GM12891 (cell line): Measurements from ENCODE around the gene ACYP1.

ENCODE experiments used
- POLR2A ChIP-seq: IDR thresholded peaks from 2 replicates; pipeline ENCODE4 v1.6.1; 2011; ENCODE audit warnings: low read depth, low read length, control low read depth
- POLR2AphosphoS5 ChIP-seq: IDR thresholded peaks from 2 replicates; pipeline ENCODE4 v1.6.1; 2011; ENCODE audit warnings: low read depth, low read length, control low read depth
- POU2F2 ChIP-seq: IDR thresholded peaks from 2 replicates; pipeline ENCODE4 v1.6.1; 2011; ENCODE audit warnings: low read depth, mild to moderate bottlenecking, control low read depth, low read length, moderate library complexity
- SPI1 ChIP-seq: IDR thresholded peaks from 2 replicates; pipeline ENCODE4 v1.6.1; 2011; ENCODE audit warnings: low read depth, low read length, control low read depth
- TAF1 ChIP-seq: IDR thresholded peaks from 2 replicates; pipeline ENCODE4 v1.6.1; 2011; ENCODE audit warnings: low read depth, low read length, control low read depth

- TF ChIP-seq POLR2AphosphoS5 (no peak), POLR2A (no peak), SPI1 (no peak), TAF1 (no peak), POU2F2 (no peak)
Observed at GRCh38 chr14:75016815-75017214, 47.0 kb downstream of the ACYP1 start.
